Type B pancreatic cell (in vitro differentiated cells): Measurements from ENCODE around the gene CAPN10. TPM values are rescaled to one million over a fixed set of nuclear protein-coding genes. Genes with fewer than 3 reads are reported as not detected.

ENCODE experiments used
- DNase-seq: peaks from one replicate; pipeline ENCODE4 v3.0.0; 2021; ENCODE audit warnings: mixed read lengths; ENCODE audit not compliant: unreplicated experiment; ENCODE audit errors: extremely low spot score
- H3K27ac Mint-ChIP-seq: 2 replicates; pipeline ENCODE4 v1.8.0; 2021; ENCODE audit warnings: mild to moderate bottlenecking, mixed read lengths
- H3K27me3 Mint-ChIP-seq: 2 replicates; pipeline ENCODE4 v1.8.0; 2021; ENCODE audit warnings: mixed read lengths
- H3K36me3 Mint-ChIP-seq: 2 replicates; pipeline ENCODE4 v1.8.0; 2021; ENCODE audit warnings: mixed read lengths
- H3K4me1 Mint-ChIP-seq: one replicate; pipeline ENCODE4 v1.8.0; 2021; ENCODE audit warnings: mixed read lengths; ENCODE audit not compliant: unreplicated experiment
- H3K4me3 Mint-ChIP-seq: 2 replicates; pipeline ENCODE4 v1.8.0; 2021; ENCODE audit warnings: mild to moderate bottlenecking, mixed read lengths
- H3K9me3 Mint-ChIP-seq: 2 replicates; pipeline ENCODE4 v1.8.0; 2021; ENCODE audit warnings: mixed read lengths
- CTCF ChIP-seq: fragments of 200-600 bp; sonication (generic); conservative IDR thresholded peaks from 2 replicates; pipeline ENCODE4 v1.5.0; 2021; ENCODE audit warnings: antibody characterized with exemption, mild to moderate bottlenecking
- total RNA-seq: library from RNA; stranded (reverse); gene quantifications from 2 replicates; pipeline ENCODE4 v1.2.1, GENCODE V29; 2021; ENCODE audit warnings: low replicate concordance

CAPN10 gene
- total RNA-seq, 1 donor from 2014 or later: 55.2 TPM

GRCh38 chr2:240584486-240585031 is 2.0 kb upstream of the CAPN10 start:
- Mint-ChIP-seq H3K27me3 (no peaks in the 10 kb centered on the region), H3K4me1 (peaks cover 41% of the 10 kb centered on the region), H3K4me3 (peak overlapping the region; percentile 98), H3K9me3 (no peaks in the 10 kb centered on the region), H3K27ac (no peak overlapping the region), H3K36me3 (peaks cover 25% of the 10 kb centered on the region)
- no peak for DNase-seq
- TF ChIP-seq CTCF: no peak

- Mint-ChIP-seq H3K9me3 (no peaks in the 10 kb centered on the region), H3K4me3 (peak overlapping the region; percentile 98), H3K4me1 (peaks cover 36% of the 10 kb centered on the region), H3K27ac (peak overlapping the region; percentile 48), H3K36me3 (peaks cover 25% of the 10 kb centered on the region), H3K27me3 (no peaks in the 10 kb centered on the region)
- TF ChIP-seq CTCF: no peak
- DNase-seq: no peak
These were observed 1.4 kb upstream of the CAPN10 start for GRCh38 chr2:240585101-240585500.

GRCh38 chr2:240585681-240586197 is 795 bp upstream of the CAPN10 start:
- H3K4me1 Mint-ChIP-seq: peaks cover 30% of the 10 kb centered on the region
- no peak for DNase-seq
- no peaks in the 10 kb centered on the region for H3K27me3 Mint-ChIP-seq
- TF ChIP-seq CTCF: no peak
- H3K4me3 Mint-ChIP-seq: peak overlapping the region; percentile 98
- peak overlapping the region; percentile 94 for H3K27ac Mint-ChIP-seq
- peaks cover 18% of the 10 kb centered on the region for H3K36me3 Mint-ChIP-seq
- no peaks in the 10 kb centered on the region for H3K9me3 Mint-ChIP-seq

GRCh38 chr2:240586919-240587800 is 626 bp downstream of the CAPN10 start:
- Mint-ChIP-seq H3K27ac (peak overlapping the region; percentile 55), H3K36me3 (peaks cover 7% of the 10 kb centered on the region), H3K4me1 (peaks cover 27% of the 10 kb centered on the region), H3K9me3 (no peaks in the 10 kb centered on the region), H3K4me3 (peak overlapping the region; percentile 95), H3K27me3 (no peaks in the 10 kb centered on the region)
- no peak for DNase-seq
- TF ChIP-seq CTCF: peak; percentile 23

GRCh38 chr2:240588006-240588655 is 1.6 kb downstream of the CAPN10 start:
- Mint-ChIP-seq H3K36me3 (peaks cover 3% of the 10 kb centered on the region), H3K4me1 (peaks cover 22% of the 10 kb centered on the region), H3K4me3 (peak overlapping the region; percentile 95), H3K9me3 (no peaks in the 10 kb centered on the region), H3K27ac (peak overlapping the region; percentile 51), H3K27me3 (no peaks in the 10 kb centered on the region)
- TF ChIP-seq CTCF: no peak
- DNase-seq: no peak
